Endodermal cell (in vitro differentiated cells): ENCODE measurements around the gene NCKAP5. TPM values are rescaled to one million over a fixed set of nuclear protein-coding genes. Genes with fewer than 3 reads are reported as not detected.

Experiments used
- DNase-seq: peaks from one replicate; pipeline ENCODE4 v3.0.0-alpha.2; 2017
- H3K27ac ChIP-seq: 2 replicates; pipeline ENCODE4 v1.5.1; 2013; ENCODE audit warnings: mild to moderate bottlenecking, low read depth, low read length, moderate library complexity
- H3K27me3 ChIP-seq: 2 replicates; pipeline ENCODE4 v1.6.1; 2013; ENCODE audit warnings: mild to moderate bottlenecking, low read length, moderate library complexity; ENCODE audit not compliant: insufficient read depth, control insufficient read depth, poor library complexity, severe bottlenecking
- H3K36me3 ChIP-seq: 2 replicates; pipeline ENCODE4 v1.7.0; 2013; ENCODE audit warnings: mild to moderate bottlenecking, low read length, moderate library complexity; ENCODE audit not compliant: control insufficient read depth, insufficient read depth
- H3K4me1 ChIP-seq: one replicate; pipeline ENCODE4 v1.7.0; 2013; ENCODE audit warnings: low read length; ENCODE audit not compliant: control insufficient read depth, insufficient read depth
- H3K4me3 ChIP-seq: 2 replicates; pipeline ENCODE4 v1.5.1; 2013; ENCODE audit warnings: mild to moderate bottlenecking, low read length, moderate library complexity
- H3K9ac ChIP-seq: 2 replicates; pipeline ENCODE4 v1.6.1; 2013; ENCODE audit warnings: mild to moderate bottlenecking, low read length, moderate library complexity; ENCODE audit not compliant: poor library complexity, severe bottlenecking; ENCODE audit errors: extremely low read depth
- H3K9me3 ChIP-seq: 2 replicates; pipeline ENCODE4 v1.6.1; 2013; ENCODE audit warnings: mild to moderate bottlenecking, low read length, moderate library complexity; ENCODE audit not compliant: control insufficient read depth
- H3K27ac Mint-ChIP-seq: 2 replicates; pipeline ENCODE4 v1.8.0; 2020; ENCODE audit warnings: mixed read lengths
- H3K27me3 Mint-ChIP-seq: 2 replicates; pipeline ENCODE4 v1.8.0; 2021; ENCODE audit warnings: mild to moderate bottlenecking, mixed read lengths; ENCODE audit not compliant: insufficient read depth
- H3K36me3 Mint-ChIP-seq: 2 replicates; pipeline ENCODE4 v1.8.0; 2020; ENCODE audit warnings: low read depth, mixed read lengths
- H3K4me1 Mint-ChIP-seq: 2 replicates; pipeline ENCODE4 v1.8.0; 2020; ENCODE audit warnings: mixed read lengths
- H3K4me3 Mint-ChIP-seq: 2 replicates; pipeline ENCODE4 v1.8.0; 2020; ENCODE audit warnings: mild to moderate bottlenecking, moderate library complexity, mixed read lengths
- H3K9me3 Mint-ChIP-seq: 2 replicates; pipeline ENCODE4 v1.8.0; 2020; ENCODE audit warnings: mild to moderate bottlenecking, mixed read lengths
- CTCF ChIP-seq: fragments of 200-600 bp; sonication (generic); conservative IDR thresholded peaks from 2 replicates; pipeline ENCODE4 v1.5.0; 2021; ENCODE audit warnings: antibody characterized with exemption, mild to moderate bottlenecking
- WGBS, 2 experiments: methylation state at CpG; one replicate each; pipeline versions ENCODE4 v1.1.5 to v1.1.7; 2013; ENCODE audit warnings: missing lambda C conversion rate in 2 of 2, mixed read lengths in 1 of 2; ENCODE audit not compliant: insufficient coverage in 1 of 2, insufficient read length in 1 of 2; 5-methylcytosine and 5-hydroxymethylcytosine counted together
- total RNA-seq, 2 donors: library from RNA; stranded (reverse); fragmentation: NEBNext Ultra II Directional in 1 of 2; extraction: Animal tissue kit (Norgen Biotek cat#: 25700) in 1 of 2; gene quantifications; 2 replicates in 1 of 2; 3 replicates in 1 of 2; pipeline ENCODE4 v1.2.1, GENCODE V29; 2021

The NCKAP5 gene
- total RNA-seq, 2 donors from 2014 or later: 0.58 to 0.92 TPM

GRCh38 chr2:133422931-133423351 is 145.3 kb downstream of the NCKAP5 start:
- 20 to 31% methylated on average over 4 to 5 of the region's 5 CpGs for WGBS, 2 experiments

GRCh38 chr2:133421516-133422324 is 146.5 kb downstream of the NCKAP5 start:
- TF ChIP-seq CTCF: peak; percentile 33
- WGBS, 2 experiments: 61 to 78% methylated on average over 2 to 4 of the region's 4 CpGs
- Mint-ChIP-seq H3K4me3 (no peak overlapping the region), H3K9me3 (no peaks in the 10 kb centered on the region), H3K36me3 (no peaks in the 10 kb centered on the region), H3K27me3 (no peaks in the 10 kb centered on the region), H3K27ac (peak overlapping the region; percentile 24), H3K4me1 (peaks cover 43% of the 10 kb centered on the region)
- DNase-seq: peak; percentile 68
- Histone ChIP-seq H3K9me3 (no peaks in the 10 kb centered on the region), H3K27ac (peak overlapping the region; percentile 48), H3K36me3 (no peaks in the 10 kb centered on the region), H3K4me1 (peaks cover 19% of the 10 kb centered on the region), H3K4me3 (no peak overlapping the region), H3K9ac (no peak overlapping the region), H3K27me3 (no peaks in the 10 kb centered on the region)

More at GRCh38 chr2:133422931-133423351, 145.3 kb downstream of the NCKAP5 start:
- Histone ChIP-seq H3K36me3 (no peaks in the 10 kb centered on the region), H3K27me3 (no peaks in the 10 kb centered on the region), H3K4me3 (no peak overlapping the region), H3K9me3 (no peaks in the 10 kb centered on the region), H3K27ac (peak overlapping the region; percentile 32), H3K4me1 (peaks cover 19% of the 10 kb centered on the region), H3K9ac (no peak overlapping the region)
- no peak for TF ChIP-seq CTCF
- no peaks in the 10 kb centered on the region for H3K27me3 Mint-ChIP-seq
- peak; percentile 62 for DNase-seq
- H3K4me3 Mint-ChIP-seq: no peak overlapping the region
- peaks cover 37% of the 10 kb centered on the region for H3K4me1 Mint-ChIP-seq
- H3K9me3 Mint-ChIP-seq: no peaks in the 10 kb centered on the region
- peak overlapping the region; percentile 40 for H3K27ac Mint-ChIP-seq
- no peaks in the 10 kb centered on the region for H3K36me3 Mint-ChIP-seq

GRCh38 chr2:133420788-133421187 is 147.5 kb downstream of the NCKAP5 start:
- peaks cover 19% of the 10 kb centered on the region for H3K4me1 ChIP-seq
- no peaks in the 10 kb centered on the region for H3K9me3 ChIP-seq
- no peaks in the 10 kb centered on the region for H3K27me3 Mint-ChIP-seq
- H3K27ac ChIP-seq: no peak overlapping the region
- no peak overlapping the region for H3K4me3 Mint-ChIP-seq
- WGBS, 2 experiments: 87 to 88% methylated on average over 6 of the region's 6 CpGs
- H3K9ac ChIP-seq: no peak overlapping the region
- no peak overlapping the region for H3K27ac Mint-ChIP-seq
- H3K4me1 Mint-ChIP-seq: peaks cover 43% of the 10 kb centered on the region
- H3K9me3 Mint-ChIP-seq: no peaks in the 10 kb centered on the region
- no peak for TF ChIP-seq CTCF
- H3K27me3 ChIP-seq: no peaks in the 10 kb centered on the region
- H3K4me3 ChIP-seq: no peak overlapping the region
- H3K36me3 ChIP-seq: no peaks in the 10 kb centered on the region
- no peak for DNase-seq
- no peaks in the 10 kb centered on the region for H3K36me3 Mint-ChIP-seq
